GM12892 (cell line): ENCODE measurements around the gene ZNF234.

Experiments used
- POLR2A ChIP-seq: IDR thresholded peaks from 2 replicates; pipeline ENCODE4 v1.6.1; 2011; ENCODE audit warnings: low read depth, low read length, control low read depth
- TAF1 ChIP-seq: IDR thresholded peaks from 2 replicates; pipeline ENCODE4 v1.6.1; 2011; ENCODE audit warnings: low read depth, mild to moderate bottlenecking, control low read depth, low read length, borderline replicate concordance

GRCh38 chr19:44131955-44132354 is 9.4 kb upstream of the ZNF234 start:
- no peak for TF ChIP-seq POLR2A
- TF ChIP-seq TAF1: no peak
